ENCODE measurements around the gene MADCAM1.

MADCAM1 gene

DNA sequence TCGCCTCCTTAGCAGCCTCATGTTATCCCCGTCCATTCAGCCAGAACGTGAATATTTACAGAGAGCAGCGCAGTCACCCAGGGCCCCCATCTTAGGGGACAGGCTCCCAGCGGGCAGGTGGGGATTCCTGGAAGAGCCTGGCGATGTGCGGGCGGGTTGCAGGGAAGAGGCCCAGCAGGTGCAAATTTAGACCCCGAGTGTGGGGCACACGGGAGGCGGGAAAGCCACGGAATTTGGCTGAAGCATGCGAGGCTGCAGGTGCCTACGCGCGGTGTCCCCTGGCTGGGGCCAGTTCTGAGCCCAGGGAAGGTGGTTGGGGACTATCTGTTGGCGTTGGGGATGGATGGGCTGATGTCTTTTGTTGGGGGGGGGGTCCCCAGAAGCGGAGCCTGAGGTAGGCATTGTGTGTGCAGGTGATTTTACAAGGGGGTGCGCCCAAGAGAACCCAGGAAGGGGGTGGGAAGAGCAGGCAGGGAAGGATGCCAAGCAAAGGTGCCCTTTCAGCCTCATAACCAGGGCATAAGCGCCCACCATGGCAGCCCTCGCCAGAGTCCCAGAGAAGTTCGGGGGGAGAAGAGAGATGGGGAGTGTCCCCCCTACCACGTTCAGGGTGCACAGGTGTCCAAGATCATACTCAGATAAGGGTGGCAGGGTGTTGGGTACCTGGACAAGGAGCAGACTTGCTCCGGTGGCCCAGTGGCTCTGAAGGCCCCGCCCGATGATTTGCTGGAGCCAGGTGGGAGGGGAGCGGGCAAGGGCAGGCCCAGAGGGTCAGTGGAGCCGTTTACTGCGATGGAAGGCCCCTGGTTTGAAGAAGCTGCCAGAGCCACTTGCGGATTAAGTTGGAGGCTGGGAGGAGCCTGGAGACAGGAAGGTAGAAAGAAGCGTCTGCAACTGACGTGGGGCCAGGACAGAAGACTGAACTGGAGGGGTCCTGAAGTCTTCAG lies 12.2 kb downstream of the MADCAM1 start:
- no peak for DNase-seq

GRCh38 chr19:510606-511100 lies 14.4 kb downstream of the MADCAM1 start:
- peak; percentile 92 for DNase-seq

DNA sequence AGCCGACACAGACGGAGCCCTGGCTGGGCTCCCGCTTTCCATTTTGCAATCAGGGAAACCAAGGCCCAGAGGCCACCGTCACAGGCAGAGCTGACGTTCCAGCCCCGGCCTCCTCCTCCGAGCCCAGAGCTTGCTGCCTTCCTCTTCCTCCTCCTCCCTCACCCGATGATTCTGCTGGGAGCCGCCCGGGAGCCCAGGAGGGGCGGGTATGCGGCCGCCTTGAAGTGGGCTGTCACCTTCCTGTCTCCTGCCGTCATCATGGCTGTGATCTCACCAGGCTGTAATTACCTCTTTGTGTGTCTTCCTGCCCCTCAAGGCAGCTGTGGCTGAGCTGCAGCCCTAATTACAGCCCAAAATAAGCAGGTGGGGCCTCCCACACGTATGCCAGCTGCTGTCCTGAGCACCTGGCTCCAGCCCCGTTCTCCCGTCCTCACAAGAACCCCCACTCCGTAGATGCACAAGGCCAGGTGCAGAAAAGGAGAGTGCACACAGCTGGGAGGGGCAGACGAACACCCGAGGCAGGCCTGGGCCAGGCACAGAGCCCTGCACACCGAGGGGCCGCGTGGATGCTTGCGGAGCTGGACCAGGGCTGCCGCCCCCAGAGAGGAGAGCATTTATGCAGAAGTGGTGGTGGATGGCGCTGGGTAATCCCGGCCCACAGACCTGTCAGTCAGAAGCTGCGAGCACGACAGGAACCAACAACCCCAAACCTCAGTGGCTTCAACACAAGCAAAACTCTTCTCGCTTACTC lies 15.0 kb downstream of the MADCAM1 start:
- DNase-seq: peak; percentile 98

DNA sequence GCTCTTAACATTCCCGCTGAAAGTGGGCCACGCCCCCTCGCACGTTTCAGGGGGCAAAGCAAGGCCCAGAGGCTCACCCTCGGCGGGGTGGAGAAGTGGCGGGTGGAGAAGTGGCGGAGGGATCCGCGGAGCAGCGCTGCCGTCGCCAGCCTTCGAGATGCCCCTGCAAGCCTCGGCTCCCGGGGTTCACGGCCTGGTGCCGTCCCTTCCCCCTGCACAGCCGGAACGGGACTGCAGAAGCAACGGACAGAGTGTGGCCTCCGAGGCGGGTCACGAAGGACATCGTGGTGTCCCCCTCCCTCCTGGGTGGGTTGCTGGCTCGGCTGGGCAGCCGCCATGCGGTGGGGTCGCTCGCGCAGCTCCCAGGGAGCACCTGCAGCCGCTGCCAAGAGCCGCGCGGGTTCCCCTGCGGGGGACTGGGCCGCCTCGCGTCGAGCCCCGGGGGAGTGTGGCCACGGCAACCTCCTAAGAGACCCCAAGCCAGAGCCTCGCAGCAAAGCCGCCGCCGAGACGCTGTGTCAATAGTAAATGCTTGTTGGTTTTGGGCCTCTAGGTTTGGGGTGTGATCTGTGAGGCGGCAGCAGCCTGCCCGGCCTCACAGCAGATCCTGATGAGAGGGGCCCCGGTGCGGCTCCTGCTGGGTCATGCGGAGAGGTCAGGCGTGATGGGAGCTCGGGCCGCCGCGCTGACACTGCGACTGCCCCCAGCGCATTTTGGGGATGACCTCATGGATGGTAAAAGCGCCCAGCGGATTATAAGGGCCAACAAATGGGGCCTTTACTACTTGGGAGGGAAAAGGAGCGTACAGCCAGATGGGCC lies 16.5 kb downstream of the MADCAM1 start:
- DNase-seq: no peak

DNA sequence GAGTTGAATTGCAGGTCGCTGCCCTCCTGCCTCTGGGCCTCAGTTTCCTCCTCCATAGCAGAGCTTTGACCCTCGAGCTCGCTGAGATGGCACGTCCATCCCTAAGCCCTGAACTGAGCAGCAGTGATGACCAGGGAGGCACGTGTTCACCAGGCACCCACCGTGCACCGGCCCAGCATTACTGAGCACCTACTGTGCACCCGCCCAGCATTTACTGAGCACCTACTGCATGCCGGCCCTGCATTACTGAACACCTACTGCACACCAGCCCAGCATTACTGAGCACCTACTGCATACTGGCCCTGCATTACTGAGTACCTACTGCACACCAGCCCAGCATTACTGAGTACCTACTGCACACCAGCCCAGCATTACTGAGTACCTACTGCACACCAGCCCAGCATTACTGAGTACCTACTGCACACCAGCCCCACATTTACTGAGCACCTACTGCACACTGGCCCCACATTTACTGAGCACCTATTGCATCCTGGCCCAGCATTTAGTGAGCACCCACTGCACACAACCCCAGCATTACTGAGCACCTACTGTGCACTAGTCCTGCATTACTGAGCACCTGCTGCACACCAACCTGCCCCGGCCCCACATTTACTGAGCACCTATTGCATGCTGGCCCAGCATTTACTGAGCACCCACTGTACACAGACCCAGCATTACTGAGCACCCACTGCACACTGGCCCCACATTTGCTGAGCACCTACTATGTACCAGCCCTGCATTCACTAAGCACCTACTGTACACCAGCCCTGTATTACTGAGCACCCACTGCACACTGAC lies 17.3 kb downstream of the MADCAM1 start:
- no peak for DNase-seq

DNA sequence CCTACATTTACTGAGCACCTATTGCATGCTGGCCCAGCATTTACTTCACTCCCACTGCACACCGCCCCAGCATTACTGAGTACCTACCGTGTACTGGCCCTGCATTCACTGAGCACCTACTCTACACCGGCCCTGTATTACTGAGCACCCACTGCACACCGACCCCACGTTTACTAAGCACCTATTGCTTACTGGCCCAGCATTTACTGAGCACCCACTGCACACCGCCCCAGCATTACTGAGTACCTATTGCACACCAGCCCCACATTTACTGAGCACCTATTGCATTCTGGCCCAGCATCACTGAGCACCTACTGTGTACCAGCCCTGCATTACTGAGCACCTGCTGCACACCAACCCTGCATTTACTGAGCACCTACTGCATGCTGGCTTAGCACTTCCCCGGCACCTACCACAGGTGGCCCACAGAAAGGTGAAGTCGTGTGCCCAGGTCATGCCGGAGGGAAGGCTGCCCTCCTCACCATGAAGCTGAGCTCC lies 17.9 kb downstream of the MADCAM1 start:
- DNase-seq: no peak

- DNase-seq: no peak
These were observed 21.7 kb downstream of the MADCAM1 start for GRCh38 chr19:517721-518597.

- DNase-seq: peak; percentile 52
These were observed 22.4 kb downstream of the MADCAM1 start for GRCh38 chr19:518598-519231.

DNA sequence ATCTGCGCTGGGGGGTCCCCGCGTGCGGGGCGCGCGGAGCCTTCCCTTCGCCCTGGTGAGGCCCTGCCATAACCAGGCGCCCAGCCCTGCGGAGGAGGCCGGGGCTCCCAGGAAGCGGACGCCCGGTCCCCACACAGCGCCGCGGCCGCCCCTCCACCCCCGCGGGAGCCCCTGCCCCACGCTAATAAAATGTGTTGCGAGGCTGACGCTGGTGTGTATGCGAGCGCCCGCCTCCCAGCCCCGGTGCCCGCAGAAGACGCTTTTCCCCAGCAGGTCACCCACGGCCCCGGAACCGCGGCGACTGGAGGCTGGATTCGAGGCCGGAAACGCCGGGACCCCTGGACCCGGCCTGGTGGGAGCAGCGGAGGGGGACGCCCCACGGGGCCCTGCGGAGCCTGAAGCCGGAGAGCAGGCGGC lies 23.2 kb downstream of the MADCAM1 start:
- DNase-seq: no peak

DNA sequence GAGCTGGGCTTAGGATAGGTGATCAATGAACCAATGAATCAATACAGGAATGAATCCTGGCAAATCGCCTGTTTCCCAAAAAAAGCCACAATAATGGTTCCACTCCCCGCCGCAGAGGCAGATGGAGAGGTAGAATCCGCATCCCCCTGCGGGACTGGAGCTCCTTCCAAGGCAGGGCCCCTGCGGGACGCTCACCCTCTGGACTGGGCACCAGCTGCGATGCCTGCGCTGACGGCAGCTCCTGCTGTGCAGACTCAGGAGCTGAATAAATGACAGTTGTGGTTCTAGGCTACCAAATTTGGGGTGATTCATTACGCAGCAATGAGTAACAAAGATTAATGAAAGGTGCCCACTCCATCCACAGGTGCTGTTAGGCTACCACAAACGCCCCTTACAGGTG lies 26.4 kb downstream of the MADCAM1 start:
- no peak for DNase-seq

DNA sequence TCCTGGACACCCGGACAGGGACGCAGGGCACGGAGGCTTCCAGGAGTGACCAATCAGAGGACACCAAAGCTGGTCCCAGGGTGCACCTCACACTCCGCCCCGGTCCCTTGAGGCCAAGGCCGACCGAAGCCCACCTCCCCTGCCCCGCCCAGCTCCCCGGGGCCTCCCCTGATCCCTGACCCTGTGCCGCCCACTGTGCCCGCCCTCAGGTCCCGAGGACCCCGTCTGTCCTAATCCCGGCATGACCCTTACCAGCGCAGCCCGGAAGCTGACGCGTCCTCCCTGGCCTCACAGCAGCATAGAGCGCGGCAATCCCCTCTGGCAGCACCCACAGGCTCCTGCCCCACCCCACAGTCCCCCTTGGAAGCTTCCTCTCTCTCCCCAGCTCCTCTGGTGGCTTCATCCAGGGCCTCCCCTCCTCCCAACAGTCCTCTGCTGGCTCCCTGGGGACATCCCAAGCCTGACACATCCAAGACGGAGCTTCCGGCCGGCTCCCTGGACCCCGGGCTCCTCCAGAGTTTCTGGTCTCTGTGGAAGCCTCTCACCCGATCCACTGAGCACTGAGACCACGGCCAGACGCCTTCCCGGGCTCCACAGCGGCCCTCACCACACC lies 27.9 kb downstream of the MADCAM1 start:
- DNase-seq: no peak

- DNase-seq: no peak
These were observed 28.7 kb downstream of the MADCAM1 start for GRCh38 chr19:525029-525428.

DNA sequence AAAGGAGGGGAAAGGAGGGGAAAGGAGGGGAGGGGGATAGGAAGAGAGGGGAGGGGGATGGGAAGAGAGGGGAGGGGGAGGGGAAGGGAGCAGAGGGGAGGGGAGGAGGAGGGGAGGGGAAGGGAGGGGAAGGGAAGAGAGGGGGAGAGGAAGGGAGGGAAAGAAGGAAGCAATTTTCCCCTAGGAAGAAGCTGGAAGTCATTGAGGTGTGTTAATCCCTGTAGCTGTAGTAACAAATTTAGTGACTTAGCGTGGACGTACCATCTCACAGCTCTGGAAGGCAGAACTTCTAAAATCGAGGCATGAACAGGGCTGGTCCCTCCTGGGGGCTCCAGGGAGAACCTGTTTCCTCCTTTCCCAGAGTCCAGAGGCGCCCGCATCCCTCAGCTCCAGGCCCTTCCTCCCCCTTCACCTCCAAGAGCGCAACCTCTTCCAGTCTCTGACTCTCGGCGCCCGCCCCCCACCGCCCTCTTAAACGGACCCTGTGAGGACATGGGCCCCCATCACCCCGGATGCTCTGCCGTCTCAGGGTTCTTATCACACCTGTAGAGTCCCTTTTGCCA lies 29.7 kb downstream of the MADCAM1 start:
- no peak for DNase-seq

GRCh38 chr19:530134-531008 lies 34.1 kb downstream of the MADCAM1 start:
- DNase-seq: peak; percentile 9

DNA sequence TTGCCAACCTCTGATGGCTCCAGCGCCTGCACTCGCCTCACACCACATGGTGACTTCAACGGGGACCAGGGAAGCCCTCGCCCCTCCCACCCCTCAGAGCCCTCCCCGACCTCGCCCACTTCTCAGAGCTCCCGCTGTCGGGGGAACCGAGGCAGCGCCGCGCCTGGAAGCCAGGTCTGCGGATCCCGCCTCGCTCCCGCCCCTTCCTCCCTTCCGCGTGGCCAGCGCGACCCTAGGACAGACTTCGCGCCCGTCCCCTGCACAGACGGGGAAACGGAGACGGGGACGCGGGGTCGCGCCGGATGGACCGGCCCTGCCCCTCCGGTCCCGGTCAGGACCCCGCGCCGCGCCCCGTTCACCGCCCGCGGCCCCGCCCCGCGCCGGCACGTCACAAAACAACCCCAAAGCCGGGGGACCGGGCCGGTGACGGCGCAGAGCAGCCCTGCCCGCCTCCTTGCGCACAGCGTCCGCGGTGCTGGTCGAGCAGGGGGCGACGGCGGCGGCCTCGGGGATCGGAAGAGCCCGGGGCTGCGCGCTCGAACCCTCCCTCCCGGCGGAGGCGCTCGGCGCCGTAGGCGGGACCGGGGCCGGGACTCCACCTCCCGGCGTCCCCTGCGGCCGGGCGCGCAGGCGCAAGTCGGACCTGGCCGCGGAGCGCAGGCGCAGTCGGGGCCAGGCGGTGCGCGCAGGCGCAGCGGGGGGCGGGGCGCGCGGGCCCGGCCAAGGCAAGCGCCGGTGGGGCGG lies 34.9 kb downstream of the MADCAM1 start:
- DNase-seq: peak; percentile 92

DNA sequence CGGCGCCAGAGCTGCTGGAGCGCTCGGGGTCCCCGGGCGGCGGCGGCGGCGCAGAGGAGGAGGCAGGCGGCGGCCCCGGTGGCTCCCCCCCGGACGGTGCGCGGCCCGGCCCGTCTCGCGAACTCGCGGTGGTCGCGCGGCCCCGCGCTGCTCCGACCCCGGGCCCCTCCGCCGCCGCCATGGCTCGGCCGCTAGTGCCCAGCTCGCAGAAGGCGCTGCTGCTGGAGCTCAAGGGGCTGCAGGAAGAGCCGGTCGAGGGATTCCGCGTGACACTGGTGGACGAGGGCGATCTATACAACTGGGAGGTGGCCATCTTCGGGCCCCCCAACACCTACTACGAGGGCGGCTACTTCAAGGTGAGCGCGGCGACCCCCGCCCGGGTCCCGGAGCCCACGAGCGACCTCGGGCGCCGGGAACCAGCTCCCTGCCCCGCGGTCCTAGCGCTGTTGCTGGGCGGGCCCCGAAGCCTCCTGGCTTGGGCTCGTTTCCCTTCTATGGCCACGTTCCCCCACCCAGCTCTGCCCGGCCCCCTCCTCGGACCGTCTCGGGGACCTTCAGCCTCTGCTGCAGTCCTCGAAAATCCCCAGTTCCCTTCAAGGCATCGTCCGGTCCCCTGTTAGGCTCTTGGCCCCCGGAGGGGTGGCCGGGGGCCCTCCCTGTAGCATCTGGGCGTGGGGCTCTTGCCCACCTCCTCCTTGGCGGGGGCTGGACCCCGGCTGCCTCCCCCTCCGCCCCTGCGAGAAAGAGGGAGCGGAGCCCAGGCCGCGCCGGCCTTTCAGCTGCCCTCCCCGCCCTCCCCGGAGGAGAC lies 35.7 kb downstream of the MADCAM1 start, which contains the start of gene CDC34:
CDC34 (plus strand) TSS at position 8 of the 808 bp plus-strand sequence; CDS start at position 180, 172 bp downstream.
- DNase-seq: no peak

Measured in central memory CD4-positive, alpha-beta T cell (primary cell).